Activated CD4-positive, alpha-beta T cell treated with anti-CD3 and anti-CD28 coated beads for 36 hours (primary cell): Measurements from ENCODE around the gene DHRS9. TPM values are rescaled to one million over a fixed set of nuclear protein-coding genes. Genes with fewer than 3 reads are reported as not detected.
A peak's percentile ranks its signal among the peaks of the same experiment; 100 is the strongest.

Source experiments
- ATAC-seq: fragments of 200-7000 bp; cut with Tn5 transposase; one replicate; pipeline ENCODE4 v1.10.0; 2021; ENCODE audit warnings: mild to moderate bottlenecking, moderate library complexity
- CTCF ChIA-PET: fragments of 350-600 bp; sonication (Branson Sonifier 250); formaldehyde crosslinking; loops from one replicate; lab custom pipeline; 2021; ENCODE audit warnings: antibody characterized with exemption; lab: Charles Lee
- POLR2A ChIA-PET: fragments of 350-600 bp; sonication (Branson Sonifier 250); formaldehyde crosslinking; loops from one replicate; lab custom pipeline; 2021; ENCODE audit warnings: antibody characterized with exemption, inconsistent platforms; lab: Charles Lee
- DNase-seq: peaks from one replicate; pipeline ENCODE4 v3.0.0-alpha.2; 2020
- H3K27ac Mint-ChIP-seq: one replicate; pipeline ENCODE4 v1.8.0; 2021; ENCODE audit warnings: mixed read lengths
- H3K27me3 Mint-ChIP-seq: one replicate; pipeline ENCODE4 v1.8.0; 2021; ENCODE audit warnings: mixed read lengths
- H3K36me3 Mint-ChIP-seq: one replicate; pipeline ENCODE4 v1.8.0; 2021; ENCODE audit warnings: low read depth, mixed read lengths
- H3K4me1 Mint-ChIP-seq: one replicate; pipeline ENCODE4 v1.8.0; 2021; ENCODE audit warnings: mixed read lengths
- H3K4me3 Mint-ChIP-seq: one replicate; pipeline ENCODE4 v1.8.0; 2021; ENCODE audit warnings: mild to moderate bottlenecking, moderate library complexity, mixed read lengths
- H3K9me3 Mint-ChIP-seq: one replicate; pipeline ENCODE4 v1.8.0; 2021; ENCODE audit warnings: low read depth, mixed read lengths
- intact Hi-C, 2 experiments: fragments of 100-400 bp; cut with DNase I in 1 of 2; cut with micrococcal nuclease in 1 of 2; formaldehyde crosslinking; loops; one replicate each; pipeline versions ENCODE4 v1.14.2 to v1.15.1; 2022 to 2024; cut with DNase I, micrococcal nuclease
- total RNA-seq, 2 experiments: library from RNA; stranded (reverse); gene quantifications; one replicate each; pipeline ENCODE4 v1.2.3, GENCODE V29; 2021

The DHRS9 gene
- total RNA-seq, 2 experiments from 2014 or later: 4.1 to 4.8 TPM

- CTCF ChIA-PET: no interaction called here
These were observed 67.6 kb downstream of the DHRS9 start for GRCh38 chr2:169136885-169137534.

GRCh38 chr2:169137924-169138323 lies 68.6 kb downstream of the DHRS9 start:
- Mint-ChIP-seq H3K36me3 (no peaks in the 10 kb centered on the region), H3K4me1 (no peaks in the 10 kb centered on the region), H3K27ac (no peak overlapping the region), H3K9me3 (no peaks in the 10 kb centered on the region), H3K4me3 (no peak overlapping the region), H3K27me3 (no peaks in the 10 kb centered on the region)
- ATAC-seq (no peak), DNase-seq (no peak)
- ChIA-PET POLR2A (no interaction called here), CTCF (interaction anchor here (1.0 to 6.8 kb wide), 3 partner anchors 20 to 84 kb away, joined by 5 to 123 read pairs (median 5); no protein-coding TSS in a partner anchor)
- intact Hi-C loops: no loop called here

More at GRCh38 chr2:169136885-169137534, 67.6 kb downstream of the DHRS9 start:
- H3K27ac Mint-ChIP-seq: no peak overlapping the region
- H3K4me1 Mint-ChIP-seq: no peaks in the 10 kb centered on the region
- no peaks in the 10 kb centered on the region for H3K9me3 Mint-ChIP-seq
- H3K36me3 Mint-ChIP-seq: no peaks in the 10 kb centered on the region
- ATAC-seq (no peak), DNase-seq (no peak)
- no peak overlapping the region for H3K4me3 Mint-ChIP-seq
- intact Hi-C loops: no loop called here
- no peaks in the 10 kb centered on the region for H3K27me3 Mint-ChIP-seq
- POLR2A ChIA-PET: no interaction called here

GRCh38 chr2:169139145-169139544 lies 69.8 kb downstream of the DHRS9 start:
- ATAC-seq (no peak), DNase-seq (no peak)
- intact Hi-C loops: no loop called here
- ChIA-PET POLR2A (no interaction called here), CTCF (interaction anchor here (1.0 to 6.8 kb wide), 6 partner anchors 8 to 181 kb away, joined by 3 to 123 read pairs (median 9); no protein-coding TSS in a partner anchor)
- no peak overlapping the region for H3K4me3 Mint-ChIP-seq
- no peak overlapping the region for H3K27ac Mint-ChIP-seq
- H3K27me3 Mint-ChIP-seq: no peaks in the 10 kb centered on the region
- no peaks in the 10 kb centered on the region for H3K36me3 Mint-ChIP-seq
- H3K4me1 Mint-ChIP-seq: no peaks in the 10 kb centered on the region
- H3K9me3 Mint-ChIP-seq: no peaks in the 10 kb centered on the region

GRCh38 chr2:169139993-169140767 lies 70.8 kb downstream of the DHRS9 start:
- ChIA-PET CTCF (interaction anchor here (0.6 to 6.8 kb wide), 10 partner anchors 9 to 181 kb away, joined by 3 to 123 read pairs (median 6); no protein-coding TSS in a partner anchor), POLR2A (no interaction called here)
- intact Hi-C loops: loop anchor here (2.0 kb wide), 1 partner anchor 179 kb away; no protein-coding TSS in a partner anchor
- no peaks in the 10 kb centered on the region for H3K4me1 Mint-ChIP-seq
- no peak overlapping the region for H3K27ac Mint-ChIP-seq
- no peak for DNase-seq
- no peaks in the 10 kb centered on the region for H3K36me3 Mint-ChIP-seq
- ATAC-seq: no peak
- no peak overlapping the region for H3K4me3 Mint-ChIP-seq
- H3K27me3 Mint-ChIP-seq: no peaks in the 10 kb centered on the region
- no peaks in the 10 kb centered on the region for H3K9me3 Mint-ChIP-seq

- Mint-ChIP-seq H3K4me1 (no peaks in the 10 kb centered on the region), H3K27ac (no peak overlapping the region), H3K4me3 (no peak overlapping the region), H3K27me3 (no peaks in the 10 kb centered on the region), H3K9me3 (no peaks in the 10 kb centered on the region), H3K36me3 (no peaks in the 10 kb centered on the region)
- ATAC-seq (peak; percentile 85), DNase-seq (peak; percentile 75)
- POLR2A ChIA-PET: no interaction called here
- CTCF ChIA-PET: interaction anchor here (0.5 to 6.8 kb wide), 32 partner anchors 8 to 1229 kb away, joined by 3 to 123 read pairs (median 4); partner anchors contain the start of gene DHRS9
- intact Hi-C loops: loop anchor here (1.0 to 2.0 kb wide), 2 partner anchors 33 to 181 kb away; no protein-coding TSS in a partner anchor
These were observed 72.5 kb downstream of the DHRS9 start for GRCh38 chr2:169141713-169142352.

GRCh38 chr2:169143998-169144397 lies 74.6 kb downstream of the DHRS9 start:
- no peaks in the 10 kb centered on the region for H3K9me3 Mint-ChIP-seq
- no peaks in the 10 kb centered on the region for H3K4me1 Mint-ChIP-seq
- no peak overlapping the region for H3K27ac Mint-ChIP-seq
- POLR2A ChIA-PET: no interaction called here
- intact Hi-C loops: no loop called here
- no peaks in the 10 kb centered on the region for H3K36me3 Mint-ChIP-seq
- H3K27me3 Mint-ChIP-seq: no peaks in the 10 kb centered on the region
- DNase-seq: no peak
- H3K4me3 Mint-ChIP-seq: no peak overlapping the region
- CTCF ChIA-PET: interaction anchor here (1.5 to 6.8 kb wide), 3 partner anchors 11 to 34 kb away, joined by 4 to 123 read pairs (median 6); no protein-coding TSS in a partner anchor
- ATAC-seq: no peak

Other genes starting within 250 kb of the DHRS9 start
- gene SPC25, start 179.1 kb upstream of the DHRS9 start, total RNA-seq: 10 to 100 TPM; 33.7 to 38.4 TPM
- gene G6PC2, start 168.3 kb upstream of the DHRS9 start, total RNA-seq: not detected
- gene ABCB11, start 38.2 kb upstream of the DHRS9 start, total RNA-seq: not detected